ENCODE results near the gene CCDC83. TPM values are rescaled to one million over a fixed set of nuclear protein-coding genes. Genes with fewer than 3 reads are reported as not detected.
A peak's percentile ranks its signal among the peaks of the same experiment; 100 is the strongest.

CCDC83 gene
- total and polyA plus RNA-seq, 2 donors (not counting 1 experiment from before 2014, with no cell fraction given): under 0.01 TPM; not detected in 1

DNA sequence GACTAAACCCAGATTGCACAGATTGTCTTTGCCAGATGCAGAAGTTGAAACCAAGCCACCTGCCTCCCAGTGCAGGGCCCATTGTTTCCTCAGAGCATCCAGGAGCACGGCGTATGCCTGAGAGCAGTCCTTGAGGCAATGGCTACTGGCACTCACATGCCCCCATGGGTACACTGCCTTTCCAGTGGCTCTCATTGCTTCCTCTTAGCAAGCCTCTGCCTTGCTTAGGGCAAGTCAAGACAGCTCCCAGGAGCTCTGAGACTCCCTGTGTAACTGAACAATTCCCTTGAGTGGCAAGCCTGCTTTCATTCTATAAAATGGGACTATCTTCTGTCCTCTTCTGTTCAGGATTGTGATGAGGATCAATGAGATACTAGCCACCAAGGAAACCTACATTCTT, 48.3 kb upstream of the CCDC83 start:
- Histone ChIP-seq H3K36me3 (ENCODE audit: control insufficient read depth, insufficient read depth, low read length) (no peaks in the 10 kb centered on the region), H4K20me1 (ENCODE audit: control insufficient read depth, extremely low read depth, insufficient read depth, low read length) (no peaks in the 10 kb centered on the region), H3K27ac (ENCODE audit: insufficient read depth, low read length) (no peak overlapping the region), H3K79me2 (ENCODE audit: control insufficient read depth, insufficient read depth, low read length) (no peaks in the 10 kb centered on the region), H2AFZ (ENCODE audit: low read length) (no peak overlapping the region), H3K9me3 (ENCODE audit: control insufficient read depth, insufficient read depth, low read depth, low read length) (no peaks in the 10 kb centered on the region), H3K4me1 (ENCODE audit: control insufficient read depth, extremely low read depth, insufficient read depth, low read length) (peaks cover 2% of the 10 kb centered on the region), H3K27me3 (ENCODE audit: control insufficient read depth, insufficient read depth, low read length) (no peaks in the 10 kb centered on the region), H3K4me3 (replicated peaks in 1 of 4; ENCODE audit: control extremely low read depth in 1 of 4, insufficient read depth in 1 of 4, low read depth in 3 of 4, low read length in 4 of 4) (no peak overlapping the region), H3K4me2 (ENCODE audit: extremely low read depth, insufficient read depth, low read length) (no peak overlapping the region), H3K9ac (ENCODE audit: insufficient read depth, low read length) (no peak overlapping the region)
- no peak for TF ChIP-seq CTCF (conservative IDR thresholded peaks at IDR 0.05 in 1 of 2, IDR thresholded peaks at IDR 0.05 in 1 of 2; ENCODE audit: low read depth in 1 of 2, low read length in 2 of 2)
- TF ChIP-seq EZH2 (IDR thresholded peaks at IDR 0.05; ENCODE audit: low read length, missing control alignments): no peak
- no peak for DNase-seq (ENCODE audit: low read depth in 2 of 2)

- DNase-seq (ENCODE audit: low read depth in 2 of 2): no peak
- no peaks in the 10 kb centered on the region for H4K20me1 ChIP-seq (ENCODE audit: control insufficient read depth, extremely low read depth, insufficient read depth, low read length)
- no peak overlapping the region for H3K27ac ChIP-seq (ENCODE audit: insufficient read depth, low read length)
- TF ChIP-seq CTCF (conservative IDR thresholded peaks at IDR 0.05 in 1 of 2, IDR thresholded peaks at IDR 0.05 in 1 of 2; ENCODE audit: low read depth in 1 of 2, low read length in 2 of 2): no peak
- no peak for TF ChIP-seq EZH2 (IDR thresholded peaks at IDR 0.05; ENCODE audit: low read length, missing control alignments)
- H3K9me3 ChIP-seq (ENCODE audit: control insufficient read depth, insufficient read depth, low read depth, low read length): no peaks in the 10 kb centered on the region
- H3K4me3 ChIP-seq (replicated peaks in 1 of 4; ENCODE audit: control extremely low read depth in 1 of 4, insufficient read depth in 1 of 4, low read depth in 3 of 4, low read length in 4 of 4): peak overlapping the region in 1 of 4 experiments; percentile 74
- peaks cover 2% of the 10 kb centered on the region for H3K4me1 ChIP-seq (ENCODE audit: control insufficient read depth, extremely low read depth, insufficient read depth, low read length)
- H3K27me3 ChIP-seq (ENCODE audit: control insufficient read depth, insufficient read depth, low read length): no peaks in the 10 kb centered on the region
- no peak overlapping the region for H2AFZ ChIP-seq (ENCODE audit: low read length)
- peak overlapping the region; percentile 85 for H3K4me2 ChIP-seq (ENCODE audit: extremely low read depth, insufficient read depth, low read length)
- no peaks in the 10 kb centered on the region for H3K36me3 ChIP-seq (ENCODE audit: control insufficient read depth, insufficient read depth, low read length)
- H3K79me2 ChIP-seq (ENCODE audit: control insufficient read depth, insufficient read depth, low read length): no peaks in the 10 kb centered on the region
- H3K9ac ChIP-seq (ENCODE audit: insufficient read depth, low read length): no peak overlapping the region
Observed at GRCh38 chr11:85809191-85809590, 46.0 kb upstream of the CCDC83 start.

GRCh38 chr11:85809863-85810262, 45.3 kb upstream of the CCDC83 start:
- peak overlapping the region; percentile 85 for H3K4me2 ChIP-seq (ENCODE audit: extremely low read depth, insufficient read depth, low read length)
- peak; percentile 28 to 35 for TF ChIP-seq CTCF (conservative IDR thresholded peaks at IDR 0.05 in 1 of 2, IDR thresholded peaks at IDR 0.05 in 1 of 2; ENCODE audit: low read depth in 1 of 2, low read length in 2 of 2)
- no peak for TF ChIP-seq EZH2 (IDR thresholded peaks at IDR 0.05; ENCODE audit: low read length, missing control alignments)
- H4K20me1 ChIP-seq (ENCODE audit: control insufficient read depth, extremely low read depth, insufficient read depth, low read length): no peaks in the 10 kb centered on the region
- no peak overlapping the region for H3K27ac ChIP-seq (ENCODE audit: insufficient read depth, low read length)
- H3K4me3 ChIP-seq (replicated peaks in 1 of 4; ENCODE audit: control extremely low read depth in 1 of 4, insufficient read depth in 1 of 4, low read depth in 3 of 4, low read length in 4 of 4): peak overlapping the region; percentile 0 to 74 (median 52)
- no peaks in the 10 kb centered on the region for H3K27me3 ChIP-seq (ENCODE audit: control insufficient read depth, insufficient read depth, low read length)
- H2AFZ ChIP-seq (ENCODE audit: low read length): no peak overlapping the region
- no peak for DNase-seq (ENCODE audit: low read depth in 2 of 2)
- H3K4me1 ChIP-seq (ENCODE audit: control insufficient read depth, extremely low read depth, insufficient read depth, low read length): peaks cover 5% of the 10 kb centered on the region
- no peaks in the 10 kb centered on the region for H3K36me3 ChIP-seq (ENCODE audit: control insufficient read depth, insufficient read depth, low read length)
- H3K79me2 ChIP-seq (ENCODE audit: control insufficient read depth, insufficient read depth, low read length): no peaks in the 10 kb centered on the region
- H3K9ac ChIP-seq (ENCODE audit: insufficient read depth, low read length): no peak overlapping the region
- no peaks in the 10 kb centered on the region for H3K9me3 ChIP-seq (ENCODE audit: control insufficient read depth, insufficient read depth, low read depth, low read length)

All from fibroblast of lung (primary cell).